Neural crest cell (in vitro differentiated cells): ENCODE measurements around the gene UGT1A4. TPM values are rescaled to one million over a fixed set of nuclear protein-coding genes. Genes with fewer than 3 reads are reported as not detected.

Source experiments
- DNase-seq: peaks from one replicate; pipeline ENCODE4 v3.0.0; 2021; ENCODE audit warnings: low read depth, mixed read lengths, low spot score
- H3K27ac Mint-ChIP-seq: one replicate; pipeline ENCODE4 v1.8.0; 2021; ENCODE audit warnings: mild to moderate bottlenecking, mixed read lengths; ENCODE audit not compliant: unreplicated experiment
- H3K27me3 Mint-ChIP-seq: 2 replicates; pipeline ENCODE4 v1.8.0; 2021; ENCODE audit warnings: low read depth, mild to moderate bottlenecking, mixed read lengths
- H3K36me3 Mint-ChIP-seq: 2 replicates; pipeline ENCODE4 v1.8.0; 2021; ENCODE audit warnings: low read depth, mild to moderate bottlenecking, mixed read lengths
- H3K4me1 Mint-ChIP-seq: 2 replicates; pipeline ENCODE4 v1.8.0; 2021; ENCODE audit warnings: mixed read lengths
- H3K4me3 Mint-ChIP-seq: one replicate; pipeline ENCODE4 v1.8.0; 2021; ENCODE audit warnings: mild to moderate bottlenecking, mixed read lengths
- H3K9me3 Mint-ChIP-seq: 2 replicates; pipeline ENCODE4 v1.8.0; 2021; ENCODE audit warnings: mixed read lengths
- CTCF ChIP-seq: fragments of 200-600 bp; sonication (generic); conservative IDR thresholded peaks from 2 replicates; pipeline ENCODE4 v1.5.0; 2021; ENCODE audit warnings: antibody characterized with exemption, mild to moderate bottlenecking
- total RNA-seq: library from RNA; stranded (reverse); gene quantifications from 2 replicates; pipeline ENCODE4 v1.2.1, GENCODE V29; 2021

UGT1A4 gene
- total RNA-seq, 1 donor from 2014 or later, result not detected

- H3K36me3 Mint-ChIP-seq, result no peaks in the 10 kb centered on the region
- H3K9me3 Mint-ChIP-seq, result peaks cover 4% of the 10 kb centered on the region
- no peak overlapping the region for H3K27ac Mint-ChIP-seq
- no peak overlapping the region for H3K4me3 Mint-ChIP-seq
- H3K4me1 Mint-ChIP-seq, result no peaks in the 10 kb centered on the region
- TF ChIP-seq CTCF, result no peak
- H3K27me3 Mint-ChIP-seq, result peaks cover 3% of the 10 kb centered on the region
- DNase-seq, result no peak
These were observed 85.5 kb downstream of the UGT1A4 start for GRCh38 chr2:233803994-233804393.

- no peak for TF ChIP-seq CTCF
- no peak overlapping the region for H3K4me3 Mint-ChIP-seq
- no peaks in the 10 kb centered on the region for H3K4me1 Mint-ChIP-seq
- H3K27me3 Mint-ChIP-seq, result peaks cover 3% of the 10 kb centered on the region
- H3K9me3 Mint-ChIP-seq, result no peaks in the 10 kb centered on the region
- peak overlapping the region; percentile 12 for H3K27ac Mint-ChIP-seq
- no peak for DNase-seq
- H3K36me3 Mint-ChIP-seq, result no peaks in the 10 kb centered on the region
These were observed 88.8 kb downstream of the UGT1A4 start for GRCh38 chr2:233807215-233807865.

- no peak for TF ChIP-seq CTCF
- H3K4me3 Mint-ChIP-seq, result no peak overlapping the region
- H3K36me3 Mint-ChIP-seq, result no peaks in the 10 kb centered on the region
- no peak for DNase-seq
- H3K27ac Mint-ChIP-seq, result no peak overlapping the region
- no peaks in the 10 kb centered on the region for H3K9me3 Mint-ChIP-seq
- H3K4me1 Mint-ChIP-seq, result no peaks in the 10 kb centered on the region
- peaks cover 3% of the 10 kb centered on the region for H3K27me3 Mint-ChIP-seq
These were observed 89.7 kb downstream of the UGT1A4 start for GRCh38 chr2:233807966-233808935.

- DNase-seq, result no peak
- H3K36me3 Mint-ChIP-seq, result no peaks in the 10 kb centered on the region
- no peak overlapping the region for H3K27ac Mint-ChIP-seq
- H3K9me3 Mint-ChIP-seq, result no peaks in the 10 kb centered on the region
- no peak for TF ChIP-seq CTCF
- H3K27me3 Mint-ChIP-seq, result no peaks in the 10 kb centered on the region
- no peaks in the 10 kb centered on the region for H3K4me1 Mint-ChIP-seq
- no peak overlapping the region for H3K4me3 Mint-ChIP-seq
These were observed 91.8 kb downstream of the UGT1A4 start for GRCh38 chr2:233810385-233810784.

- Mint-ChIP-seq H3K4me1 (peaks cover 2% of the 10 kb centered on the region), H3K27ac (no peak overlapping the region), H3K4me3 (no peak overlapping the region), H3K9me3 (no peaks in the 10 kb centered on the region), H3K36me3 (no peaks in the 10 kb centered on the region), H3K27me3 (no peaks in the 10 kb centered on the region)
- DNase-seq, result no peak
- no peak for TF ChIP-seq CTCF
These were observed 92.6 kb downstream of the UGT1A4 start for GRCh38 chr2:233811087-233811486.
